Kidney epithelial cell (primary cell): ENCODE results near the gene KRT77. TPM values are rescaled to one million over a fixed set of nuclear protein-coding genes. Genes with fewer than 3 reads are reported as not detected.
"Not testable (repeated sequence)": the region's sequence is repeated elsewhere in the genome, so short reads cannot be mapped to it uniquely, and the experiment has no call there.

Source experiments
- DNase-seq: peaks from one replicate; pipeline ENCODE4 v3.0.0-alpha.2; 2010; ENCODE audit warnings: low read depth
- H3K27me3 ChIP-seq: 2 replicates; pipeline ENCODE4 v1.6.0; 2011; ENCODE audit warnings: low read length; ENCODE audit not compliant: control insufficient read depth, insufficient read depth
- H3K36me3 ChIP-seq: 2 replicates; pipeline ENCODE4 v1.5.1; 2011; ENCODE audit warnings: low read length; ENCODE audit not compliant: control insufficient read depth, insufficient read depth
- H3K4me3 ChIP-seq: 2 replicates; pipeline ENCODE4 v1.5.1; 2011; ENCODE audit warnings: low read depth, mild to moderate bottlenecking, control low read depth, low read length
- total RNA-seq: library from RNA; depleted of rRNA; stranded (reverse); fragments of >200 nt; gene quantifications from 2 replicates; pipeline ENCODE4 v1.2.3, GENCODE V29; 2015
- TF ChIP-seq, protein P1 (sequence below): IDR thresholded peaks from 2 replicates; pipeline ENCODE4 v1.5.1; 2011; ENCODE audit warnings: mild to moderate bottlenecking, moderate library complexity, low read length, control low read depth, inconsistent platforms; ENCODE audit not compliant: insufficient read depth, poor library complexity, severe bottlenecking

KRT77 gene
- total RNA-seq, 1 donor from 2014 or later = not detected

DNA sequence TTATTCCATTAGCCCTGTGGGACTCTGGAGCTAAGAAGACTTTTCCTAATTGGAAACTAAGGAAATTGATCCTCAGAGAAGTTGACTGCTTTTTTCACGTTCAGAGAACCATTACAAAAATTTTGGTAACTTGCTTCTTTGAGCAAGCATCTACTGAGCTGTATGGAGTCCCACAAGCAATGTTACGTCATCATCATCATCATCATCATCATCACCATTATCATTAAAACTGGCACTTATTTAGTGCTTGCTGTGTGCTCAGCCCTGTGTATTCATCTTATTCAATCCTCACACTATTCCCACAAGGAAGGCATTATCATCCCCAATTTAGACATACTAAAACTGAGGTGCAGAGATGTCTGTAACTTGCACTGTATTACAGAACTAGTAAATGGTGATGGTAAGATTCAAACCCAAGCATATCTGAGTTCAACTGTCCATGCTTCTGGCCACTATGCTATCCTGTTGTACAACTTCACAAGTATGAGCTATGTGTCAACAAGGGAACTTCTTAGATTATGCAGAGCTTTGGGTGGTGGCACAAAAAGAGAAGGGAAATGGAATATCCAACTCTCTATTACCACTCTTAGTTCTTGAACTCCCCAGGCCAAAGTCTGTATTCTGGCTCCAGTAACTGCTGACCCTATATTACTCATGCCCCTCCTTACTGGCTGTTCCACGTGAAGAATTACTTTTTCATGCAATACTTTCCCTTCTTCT lies 29.5 kb downstream of the KRT77 start:
- no peak for DNase-seq
- Histone ChIP-seq H3K36me3 (no peaks in the 10 kb centered on the region), H3K27me3 (no peaks in the 10 kb centered on the region), H3K4me3 (no peak overlapping the region)
- TF ChIP-seq, protein P1, sequence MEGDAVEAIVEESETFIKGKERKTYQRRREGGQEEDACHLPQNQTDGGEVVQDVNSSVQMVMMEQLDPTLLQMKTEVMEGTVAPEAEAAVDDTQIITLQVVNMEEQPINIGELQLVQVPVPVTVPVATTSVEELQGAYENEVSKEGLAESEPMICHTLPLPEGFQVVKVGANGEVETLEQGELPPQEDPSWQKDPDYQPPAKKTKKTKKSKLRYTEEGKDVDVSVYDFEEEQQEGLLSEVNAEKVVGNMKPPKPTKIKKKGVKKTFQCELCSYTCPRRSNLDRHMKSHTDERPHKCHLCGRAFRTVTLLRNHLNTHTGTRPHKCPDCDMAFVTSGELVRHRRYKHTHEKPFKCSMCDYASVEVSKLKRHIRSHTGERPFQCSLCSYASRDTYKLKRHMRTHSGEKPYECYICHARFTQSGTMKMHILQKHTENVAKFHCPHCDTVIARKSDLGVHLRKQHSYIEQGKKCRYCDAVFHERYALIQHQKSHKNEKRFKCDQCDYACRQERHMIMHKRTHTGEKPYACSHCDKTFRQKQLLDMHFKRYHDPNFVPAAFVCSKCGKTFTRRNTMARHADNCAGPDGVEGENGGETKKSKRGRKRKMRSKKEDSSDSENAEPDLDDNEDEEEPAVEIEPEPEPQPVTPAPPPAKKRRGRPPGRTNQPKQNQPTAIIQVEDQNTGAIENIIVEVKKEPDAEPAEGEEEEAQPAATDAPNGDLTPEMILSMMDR = no peak

DNA sequence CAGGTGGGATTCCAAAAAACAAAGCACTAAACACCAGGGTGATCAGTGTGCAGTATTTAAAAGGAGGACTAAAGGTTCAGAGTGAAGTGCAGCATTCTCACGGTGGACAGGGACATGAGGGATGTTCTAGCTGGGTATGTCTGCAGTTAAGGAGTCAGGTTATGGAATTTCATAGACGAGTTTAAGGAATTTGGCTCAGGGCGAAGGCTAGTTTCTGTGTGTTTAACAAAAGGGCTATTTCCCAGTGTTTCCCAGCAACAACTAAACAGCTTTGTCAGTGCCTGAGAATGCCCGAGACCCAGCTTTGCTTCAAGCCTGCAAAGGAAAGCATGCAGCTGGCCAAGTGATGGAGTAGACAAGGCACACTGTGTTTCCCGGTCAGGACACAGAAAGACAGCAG lies 30.1 kb downstream of the KRT77 start:
- Histone ChIP-seq H3K36me3 (no peaks in the 10 kb centered on the region), H3K27me3 (no peaks in the 10 kb centered on the region), H3K4me3 (no peak overlapping the region)
- TF ChIP-seq, protein P1 = no peak
- DNase-seq = no peak

DNA sequence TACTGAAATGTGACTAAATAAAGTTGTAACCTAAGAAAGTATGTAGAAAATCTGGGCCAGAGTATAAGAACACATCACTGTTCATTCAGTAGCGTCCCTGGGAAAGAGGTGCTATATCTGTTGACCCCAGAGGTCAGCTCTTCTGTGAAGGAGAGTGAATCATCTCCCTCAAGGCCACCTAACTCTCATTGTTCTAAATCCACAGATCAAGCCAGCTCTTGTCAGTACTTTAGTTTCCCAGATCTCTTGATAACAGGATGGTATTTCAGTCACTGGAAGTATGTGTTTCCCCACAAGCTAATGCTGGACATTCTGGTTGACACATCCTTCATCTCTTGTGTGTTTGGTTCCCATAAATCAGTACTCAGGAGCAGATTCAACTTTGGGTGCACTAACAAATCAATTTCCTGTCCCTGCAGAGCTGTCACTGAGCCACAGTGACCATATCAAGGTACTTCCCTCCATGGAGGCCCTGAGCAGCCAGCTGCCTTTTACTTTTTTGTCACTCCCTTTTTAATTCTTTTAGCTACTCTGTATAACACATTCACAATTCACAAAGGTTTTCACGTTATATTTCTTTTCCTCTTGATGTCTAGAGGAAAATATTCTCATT lies 30.9 kb downstream of the KRT77 start:
- TF ChIP-seq, protein P1 = no peak
- Histone ChIP-seq H3K27me3 (no peaks in the 10 kb centered on the region), H3K36me3 (no peaks in the 10 kb centered on the region), H3K4me3 (no peak overlapping the region)
- DNase-seq = no peak

DNA sequence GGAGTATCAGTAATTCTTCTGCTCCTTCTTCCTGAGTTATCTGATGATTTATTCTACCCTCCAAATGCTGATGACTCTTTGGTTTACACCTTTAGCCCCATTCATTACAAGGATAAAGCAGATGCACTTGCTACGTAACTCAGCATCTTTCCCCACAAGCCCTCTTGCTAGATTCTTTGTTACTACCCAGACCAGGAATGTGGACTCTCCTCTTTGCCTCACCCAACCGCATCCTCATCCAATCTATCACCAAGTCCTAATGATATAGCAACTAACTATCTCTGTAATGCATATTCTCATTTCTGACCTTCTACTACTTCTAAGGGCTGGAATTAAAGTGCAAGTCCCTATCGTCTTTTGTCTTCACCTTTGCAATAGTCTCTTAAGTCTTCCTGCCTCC lies 32.4 kb downstream of the KRT77 start:
- Histone ChIP-seq H3K4me3 (no peak overlapping the region), H3K27me3 (no peaks in the 10 kb centered on the region), H3K36me3 (no peaks in the 10 kb centered on the region)
- TF ChIP-seq, protein P1 = no peak
- DNase-seq = no peak

DNA sequence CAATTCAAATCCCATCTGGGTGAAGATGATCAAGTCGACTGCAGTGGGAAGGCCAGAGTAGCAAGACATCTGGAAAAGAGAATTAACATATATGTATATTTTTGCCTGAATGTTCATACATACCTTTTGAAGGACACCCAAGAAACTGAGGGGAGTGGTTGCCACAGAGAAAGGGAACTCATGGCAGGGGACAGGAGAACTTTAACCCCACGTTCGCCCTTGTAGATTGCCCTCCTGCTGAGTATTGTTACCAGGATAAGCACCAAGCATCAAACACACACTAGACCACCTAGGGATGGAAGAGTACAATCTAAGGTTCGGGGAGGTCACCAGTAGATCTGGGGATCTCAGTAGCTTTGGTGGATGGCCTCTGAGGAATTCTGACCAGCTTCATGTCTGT lies 32.8 kb downstream of the KRT77 start:
- DNase-seq = no peak
- H3K4me3 ChIP-seq = no peak overlapping the region
- H3K36me3 ChIP-seq = no peaks in the 10 kb centered on the region
- no peaks in the 10 kb centered on the region for H3K27me3 ChIP-seq
- TF ChIP-seq, protein P1 = no peak

DNA sequence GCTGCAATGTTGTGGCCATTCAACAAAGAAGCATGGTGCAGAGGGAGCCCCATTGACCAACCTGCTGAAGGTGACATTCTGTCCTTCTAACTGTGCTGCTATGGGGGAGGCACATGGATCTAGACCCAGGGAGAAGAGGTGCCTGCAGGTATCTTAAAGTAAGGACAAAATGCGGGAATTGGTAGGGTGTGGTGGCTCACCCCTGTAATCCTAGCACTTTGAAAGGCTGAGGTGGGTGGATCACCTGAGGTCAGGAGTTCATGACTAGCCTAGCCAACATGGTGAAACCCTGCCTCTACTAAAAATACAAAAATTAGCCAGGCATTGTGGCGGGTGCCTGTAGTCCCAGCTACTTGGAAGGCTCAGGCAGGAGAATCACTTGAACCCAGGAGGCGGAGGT lies 33.4 kb downstream of the KRT77 start:
- DNase-seq, H3K36me3 ChIP-seq, H3K27me3 ChIP-seq, H3K4me3 ChIP-seq: not testable (repeated sequence)
